ENCODE results near the gene USH2A.

GRCh38 chr1:215895893-215896292, 527.4 kb downstream of the USH2A start:
- TF ChIP-seq CTCF (IDR thresholded peaks at IDR 0.05; ENCODE audit: insufficient read depth, low read depth, low read length) (no peak), EZH2 (IDR thresholded peaks at IDR 0.05; ENCODE audit: insufficient read depth, low read length) (no peak)
